ENCODE measurements around the gene ANKLE1. TPM values are rescaled to one million over a fixed set of nuclear protein-coding genes. Genes with fewer than 3 reads are reported as not detected.
"Not testable (repeated sequence)": the region's sequence is repeated elsewhere in the genome, so short reads cannot be mapped to it uniquely, and the experiment has no call there.

The ANKLE1 gene
- total RNA-seq, 1 experiment from 2014 or later = 0.08 TPM

GRCh38 chr19:17282488-17283125 lies 906 bp downstream of the ANKLE1 start:
- DNase-seq (ENCODE audit: low spot score) = peak; percentile 86

DNA sequence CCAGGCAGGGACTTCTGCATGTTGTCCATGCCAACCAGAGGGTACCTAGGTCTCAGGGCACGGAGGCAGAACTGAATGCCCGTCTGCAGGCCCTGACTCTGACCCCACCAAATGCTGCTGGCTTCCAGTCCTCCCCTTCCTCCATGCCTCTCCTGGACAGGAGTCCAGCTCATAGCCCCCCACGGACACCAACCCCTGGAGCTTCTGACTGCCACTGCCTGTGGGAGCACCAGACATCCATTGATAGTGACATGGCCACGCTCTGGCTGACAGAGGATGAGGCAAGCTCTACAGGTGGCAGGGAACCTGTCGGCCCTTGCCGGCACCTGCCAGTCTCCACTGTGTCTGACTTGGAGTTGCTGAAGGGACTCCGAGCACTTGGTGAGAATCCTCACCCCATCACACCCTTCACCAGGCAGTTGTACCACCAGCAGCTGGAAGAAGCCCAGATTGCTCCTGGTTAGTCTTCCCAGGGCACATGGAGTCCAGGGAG lies 1.8 kb downstream of the ANKLE1 start:
- no peak for DNase-seq (ENCODE audit: low spot score)

- no peak for DNase-seq (ENCODE audit: low spot score)
These were observed 3.9 kb downstream of the ANKLE1 start for GRCh38 chr19:17285415-17286135.

DNA sequence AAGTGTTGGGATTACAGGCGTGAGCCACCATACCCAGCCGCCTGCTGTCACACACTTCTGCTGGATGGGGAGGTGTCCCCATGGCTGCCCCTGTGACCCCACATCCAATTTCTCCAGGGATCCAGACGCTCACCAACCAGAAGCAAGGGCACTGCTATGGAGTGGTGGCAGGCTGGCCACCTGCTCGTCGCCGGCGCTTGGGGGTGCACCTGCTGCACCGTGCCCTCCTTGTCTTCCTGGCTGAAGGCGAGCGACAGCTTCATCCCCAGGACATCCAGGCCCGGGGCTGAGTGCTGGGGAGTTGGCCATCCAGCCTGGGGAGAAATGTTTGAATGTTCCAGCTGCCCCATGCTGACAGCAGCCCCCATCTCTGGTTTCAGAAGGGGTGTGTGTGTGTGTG lies 4.6 kb downstream of the ANKLE1 start:
- no peak for DNase-seq (ENCODE audit: low spot score)

DNA sequence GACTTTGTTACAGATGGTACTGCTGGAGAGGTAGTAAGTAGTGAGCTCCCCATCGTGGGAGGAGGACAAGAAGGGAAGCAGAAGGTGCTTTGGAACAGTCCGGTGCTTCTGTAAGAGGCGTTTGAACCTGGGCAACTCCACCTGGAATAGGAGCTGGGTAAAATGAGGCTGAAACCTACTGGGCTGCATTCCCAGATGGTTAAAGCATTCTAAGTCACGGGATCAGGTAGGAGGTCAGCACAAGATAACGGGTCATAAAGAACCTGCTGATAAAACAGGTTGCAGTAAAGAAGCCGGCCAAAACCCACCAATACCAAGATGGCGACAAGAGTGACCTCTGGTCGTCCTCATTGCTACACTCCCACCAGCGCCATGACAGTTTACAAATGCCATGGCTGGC lies 5.1 kb downstream of the ANKLE1 start:
- no peak for DNase-seq (ENCODE audit: low spot score)

GRCh38 chr19:17289489-17289888 lies 7.8 kb downstream of the ANKLE1 start:
- DNase-seq (ENCODE audit: low spot score) = peak; percentile 50

GRCh38 chr19:17292301-17293074 lies 10.8 kb downstream of the ANKLE1 start:
- peak; percentile 86 for DNase-seq (ENCODE audit: low spot score)

GRCh38 chr19:17293605-17294004 lies 11.9 kb downstream of the ANKLE1 start:
- DNase-seq (ENCODE audit: low spot score) = no peak

DNA sequence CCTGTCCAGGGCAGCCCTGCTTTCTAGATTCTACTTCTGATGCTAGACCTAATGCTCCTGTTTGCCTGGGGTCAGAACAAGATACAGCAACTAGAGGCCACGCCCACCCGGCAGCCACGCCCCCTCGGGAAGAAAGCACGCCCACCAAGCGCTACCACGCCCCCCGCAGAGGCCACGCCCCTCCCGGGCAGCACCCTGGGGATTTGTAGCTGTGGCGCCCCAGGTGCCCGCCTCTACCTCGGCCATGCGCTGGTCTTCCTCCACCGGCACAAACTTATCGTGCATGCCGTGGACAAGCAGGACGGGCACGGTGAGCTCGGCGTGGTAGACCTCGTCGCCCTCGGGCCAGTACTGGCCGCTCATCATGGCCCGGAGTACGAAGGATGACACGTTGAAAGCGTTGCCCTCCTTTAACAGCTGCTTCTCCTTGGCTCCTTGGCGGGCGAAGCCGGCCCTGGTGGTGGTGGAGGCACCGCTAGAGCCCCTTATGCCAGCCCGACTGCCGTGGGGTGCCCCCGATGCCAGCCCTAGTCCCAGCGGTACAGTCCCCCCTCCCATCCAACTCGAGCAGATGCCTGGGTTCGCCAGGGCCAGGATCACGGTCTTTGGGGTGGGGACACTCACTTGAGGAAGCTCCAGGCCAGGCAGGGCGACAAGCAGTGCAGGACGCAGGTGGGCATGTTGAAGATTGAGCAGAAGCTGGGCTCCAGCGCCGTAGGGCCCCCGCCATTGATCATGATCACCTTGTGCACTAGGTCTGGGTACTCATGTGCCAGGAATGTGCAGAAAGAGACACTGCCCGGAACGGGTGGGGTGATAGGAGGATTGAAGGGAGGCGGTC lies 12.6 kb downstream of the ANKLE1 start:
- DNase-seq (ENCODE audit: low spot score) = peak; percentile 44

- not testable (repeated sequence) for DNase-seq (ENCODE audit: low spot score)
These were observed 13.8 kb downstream of the ANKLE1 start for GRCh38 chr19:17295551-17295950.

- DNase-seq (ENCODE audit: low spot score) = peak; percentile 48
These were observed 14.6 kb downstream of the ANKLE1 start for GRCh38 chr19:17296273-17296672.

DNA sequence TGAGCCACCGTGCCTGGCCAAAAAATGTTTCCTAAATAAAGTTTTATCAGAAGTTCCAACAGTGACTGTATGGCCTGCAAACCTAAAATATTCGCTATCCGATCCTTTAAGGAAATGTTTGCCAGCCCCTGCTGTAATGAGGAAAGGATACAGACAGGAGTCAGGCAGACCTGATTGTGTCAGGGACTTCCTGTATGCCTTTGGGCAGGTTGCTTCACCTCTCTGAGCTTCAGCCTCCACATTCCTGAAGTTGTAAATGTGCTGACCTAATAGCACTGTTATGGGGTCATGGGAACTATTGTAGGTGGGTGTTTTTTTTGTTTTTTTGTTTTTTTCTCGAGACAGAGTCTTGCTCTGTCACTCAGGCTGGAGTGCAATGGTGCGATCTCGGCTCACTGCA lies 15.3 kb downstream of the ANKLE1 start:
- DNase-seq (ENCODE audit: low spot score) = no peak

- no peak for DNase-seq (ENCODE audit: low spot score)
These were observed 19.4 kb downstream of the ANKLE1 start for GRCh38 chr19:17300992-17301619.

DNA sequence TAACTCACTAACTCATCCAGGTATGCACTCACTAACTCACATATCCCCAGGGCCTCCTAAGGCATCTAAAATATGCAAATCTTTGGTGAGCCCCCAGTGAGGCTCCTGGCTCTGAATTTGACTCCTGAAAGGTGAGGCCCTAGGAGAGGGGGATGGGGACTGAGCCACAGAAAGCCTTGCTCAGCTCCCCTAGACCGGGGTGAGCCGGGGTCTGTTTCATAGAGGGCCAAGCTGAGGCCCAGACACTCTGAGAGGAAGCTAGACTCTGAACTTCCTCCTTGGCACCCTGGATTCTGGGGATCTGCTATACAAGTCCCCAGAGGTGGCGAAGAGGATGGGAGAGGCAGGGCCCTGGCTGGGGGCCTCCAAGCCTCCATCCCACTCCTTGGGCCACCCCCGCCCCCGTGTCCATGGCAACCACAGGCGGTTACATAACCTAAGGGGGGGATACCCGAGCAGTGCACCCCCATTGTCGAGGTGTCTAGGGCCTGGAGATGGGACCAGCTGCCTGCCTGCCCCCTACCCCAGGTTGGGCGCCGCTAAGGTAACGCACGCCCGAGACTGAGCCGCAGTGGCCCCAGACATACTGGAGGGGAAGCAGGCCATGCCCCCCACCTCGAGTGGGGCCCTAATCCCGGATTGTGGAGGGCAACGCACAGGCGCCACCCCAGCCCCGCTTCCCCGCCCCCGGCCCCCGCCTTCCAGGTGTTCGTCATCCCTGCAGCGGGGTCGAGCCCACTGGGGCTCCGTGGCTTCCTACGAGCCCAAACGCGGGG lies 20.9 kb downstream of the ANKLE1 start:
- DNase-seq (ENCODE audit: low spot score) = no peak

- peak; percentile 70 for DNase-seq (ENCODE audit: low spot score)
These were observed 21.7 kb downstream of the ANKLE1 start, which contains the start of gene ABHD8 for GRCh38 chr19:17303167-17303939. TSS of gene ABHD8 (minus strand) at chr19:17303425. CDS start at chr19:17301616, 1,809 bp downstream.

GRCh38 chr19:17303940-17304267 lies 22.2 kb downstream of the ANKLE1 start:
- no peak for DNase-seq (ENCODE audit: low spot score)

GRCh38 chr19:17304386-17305215 lies 22.9 kb downstream of the ANKLE1 start:
- no peak for DNase-seq (ENCODE audit: low spot score)

GRCh38 chr19:17305216-17305516 lies 23.5 kb downstream of the ANKLE1 start:
- no peak for DNase-seq (ENCODE audit: low spot score)
